Progenitor cell of endocrine pancreas (in vitro differentiated cells): ENCODE results near the gene SAP130. TPM values are rescaled to one million over a fixed set of nuclear protein-coding genes. Genes with fewer than 3 reads are reported as not detected.
A peak's percentile ranks its signal among the peaks of the same experiment; 100 is the strongest.

Source experiments
- DNase-seq: peaks from one replicate; pipeline ENCODE4 v3.0.0; 2021; ENCODE audit warnings: low spot score; ENCODE audit not compliant: unreplicated experiment
- H3K27ac Mint-ChIP-seq: 2 replicates; pipeline ENCODE4 v1.8.0; 2021; ENCODE audit warnings: mild to moderate bottlenecking, moderate library complexity, mixed read lengths
- H3K27me3 Mint-ChIP-seq: 2 replicates; pipeline ENCODE4 v1.8.0; 2021; ENCODE audit warnings: mixed read lengths
- H3K36me3 Mint-ChIP-seq: 2 replicates; pipeline ENCODE4 v1.8.0; 2022; ENCODE audit warnings: mixed read lengths; ENCODE audit not compliant: insufficient read depth
- H3K4me1 Mint-ChIP-seq: 2 replicates; pipeline ENCODE4 v1.8.0; 2021; ENCODE audit warnings: low read depth, mixed read lengths
- H3K4me3 Mint-ChIP-seq: 2 replicates; pipeline ENCODE4 v1.8.0; 2021; ENCODE audit warnings: low read depth, mild to moderate bottlenecking, moderate library complexity, mixed read lengths
- H3K9me3 Mint-ChIP-seq: 2 replicates; pipeline ENCODE4 v1.8.0; 2021; ENCODE audit warnings: low read depth, mixed read lengths
- CTCF ChIP-seq: fragments of 200-600 bp; sonication (generic); IDR thresholded peaks from one replicate; pipeline ENCODE4 v1.5.0; 2021; ENCODE audit warnings: antibody characterized with exemption, mild to moderate bottlenecking; ENCODE audit not compliant: unreplicated experiment
- total RNA-seq: library from RNA; stranded (reverse); gene quantifications from 2 replicates; pipeline ENCODE4 v1.2.1, GENCODE V29; 2021

Gene SAP130
- total RNA-seq, 1 donor from 2014 or later, result 45.3 TPM

GRCh38 chr2:127906206-127906926, 121.5 kb downstream of the SAP130 start:
- no peaks in the 10 kb centered on the region for H3K36me3 Mint-ChIP-seq
- no peaks in the 10 kb centered on the region for H3K9me3 Mint-ChIP-seq
- H3K27me3 Mint-ChIP-seq, result peaks cover 7% of the 10 kb centered on the region
- DNase-seq, result no peak
- no peak overlapping the region for H3K4me3 Mint-ChIP-seq
- H3K27ac Mint-ChIP-seq, result no peak overlapping the region
- TF ChIP-seq CTCF, result no peak
- H3K4me1 Mint-ChIP-seq, result no peaks in the 10 kb centered on the region

GRCh38 chr2:127901339-127902056, 126.4 kb downstream of the SAP130 start:
- H3K27me3 Mint-ChIP-seq, result peaks cover 6% of the 10 kb centered on the region
- H3K36me3 Mint-ChIP-seq, result no peaks in the 10 kb centered on the region
- no peak for DNase-seq
- H3K4me3 Mint-ChIP-seq, result no peak overlapping the region
- H3K9me3 Mint-ChIP-seq, result no peaks in the 10 kb centered on the region
- no peak overlapping the region for H3K27ac Mint-ChIP-seq
- no peak for TF ChIP-seq CTCF
- no peaks in the 10 kb centered on the region for H3K4me1 Mint-ChIP-seq

- Mint-ChIP-seq H3K4me3 (no peak overlapping the region), H3K9me3 (no peaks in the 10 kb centered on the region), H3K27me3 (no peaks in the 10 kb centered on the region), H3K36me3 (no peaks in the 10 kb centered on the region), H3K4me1 (no peaks in the 10 kb centered on the region), H3K27ac (no peak overlapping the region)
- no peak for DNase-seq
- TF ChIP-seq CTCF, result no peak
Observed at GRCh38 chr2:127897531-127898211, 130.2 kb downstream of the SAP130 start.

GRCh38 chr2:127893494-127893893, 134.4 kb downstream of the SAP130 start:
- no peaks in the 10 kb centered on the region for H3K9me3 Mint-ChIP-seq
- TF ChIP-seq CTCF, result no peak
- H3K27ac Mint-ChIP-seq, result peak overlapping the region; percentile 20
- no peaks in the 10 kb centered on the region for H3K27me3 Mint-ChIP-seq
- no peak for DNase-seq
- H3K4me3 Mint-ChIP-seq, result no peak overlapping the region
- H3K4me1 Mint-ChIP-seq, result peaks cover 5% of the 10 kb centered on the region
- peaks cover 2% of the 10 kb centered on the region for H3K36me3 Mint-ChIP-seq

GRCh38 chr2:127893033-127893432, 134.8 kb downstream of the SAP130 start:
- peaks cover 2% of the 10 kb centered on the region for H3K36me3 Mint-ChIP-seq
- no peak overlapping the region for H3K27ac Mint-ChIP-seq
- no peaks in the 10 kb centered on the region for H3K27me3 Mint-ChIP-seq
- H3K4me1 Mint-ChIP-seq, result peaks cover 5% of the 10 kb centered on the region
- no peak for DNase-seq
- no peak for TF ChIP-seq CTCF
- no peaks in the 10 kb centered on the region for H3K9me3 Mint-ChIP-seq
- H3K4me3 Mint-ChIP-seq, result no peak overlapping the region
